Ascending aorta (tissue), 2 donors: ENCODE measurements around the gene CENPP. TPM values are rescaled to one million over a fixed set of nuclear protein-coding genes. Genes with fewer than 3 reads are reported as not detected.

Experiments used
- DNase-seq, 2 donors: peaks; one replicate each; pipeline ENCODE4 v3.0.0-alpha.2; 2019; ENCODE audit warnings: low spot score in 2 of 2
- H3K27ac ChIP-seq, 2 donors: fragments of 200-600 bp; sonication (generic); one replicate each; pipeline ENCODE4 v1.5.1; 2016 to 2017; ENCODE audit warnings: mild to moderate bottlenecking in 1 of 2
- H3K27me3 ChIP-seq: fragments of 200-600 bp; sonication (generic); one replicate; pipeline ENCODE4 v1.5.1; 2017
- H3K36me3 ChIP-seq, 2 donors: fragments of 200-600 bp; sonication (generic); one replicate each; pipeline ENCODE4 v1.5.1; 2016
- H3K4me1 ChIP-seq, 2 donors: fragments of 200-600 bp; sonication (generic); one replicate each; pipeline ENCODE4 v1.5.1; 2016 to 2017; ENCODE audit warnings: mild to moderate bottlenecking in 1 of 2
- H3K4me3 ChIP-seq, 2 donors: fragments of 200-600 bp; sonication (generic); one replicate each; pipeline ENCODE4 v1.5.1; 2016 to 2017; ENCODE audit warnings: mild to moderate bottlenecking in 1 of 2
- H3K9me3 ChIP-seq, 2 donors: fragments of 200-600 bp; sonication (generic); one replicate each; pipeline ENCODE4 v1.5.1; 2016
- intact Hi-C: fragments of 100-400 bp; cut with DNase I; formaldehyde crosslinking; loops from one replicate; pipeline ENCODE4 v1.15.1; 2023
- total RNA-seq: library from RNA; depleted of rRNA; stranded (reverse); fragments of >200 nt; gene quantifications from one replicate; pipeline ENCODE4 v1.1.0, GENCODE V29; 2016
- TF ChIP-seq, protein P1 (sequence below), 3 experiments: fragments of 200-600 bp in 2 of 3; fragments of 450-650 bp in 1 of 3; sonication (generic) in 2 of 3; IDR thresholded peaks; one replicate each; pipeline ENCODE4 v1.5.1; 2016 to 2019; ENCODE audit warnings: antibody characterized with exemption in 3 of 3, mild to moderate bottlenecking in 1 of 3, moderate library complexity in 1 of 3

The CENPP gene
- total RNA-seq, 1 donor from 2014 or later = 0.43 TPM

DNA sequence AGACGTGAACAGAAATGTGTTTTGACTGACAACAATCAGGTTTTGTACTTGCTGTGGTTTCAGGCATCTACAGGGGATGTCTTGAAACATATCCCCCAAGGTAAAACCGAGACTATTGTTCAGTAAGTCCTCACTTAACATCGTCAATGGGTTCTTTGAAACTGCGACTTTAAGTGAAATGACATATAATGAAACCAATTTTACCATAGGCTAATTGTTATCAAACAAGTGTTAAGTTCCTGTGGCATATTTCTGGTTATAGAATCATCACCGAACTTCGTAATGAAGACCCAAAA, 114.9 kb downstream of the CENPP start:
- intact Hi-C loops = loop anchor here (5.0 kb wide), 1 partner anchor 192 kb away; no protein-coding TSS in a partner anchor
- DNase-seq = no peak
- H3K27ac ChIP-seq = no peak overlapping the region
- H3K9me3 ChIP-seq = no peaks in the 10 kb centered on the region
- H3K4me1 ChIP-seq = peaks cover 0 to 14% of the 10 kb centered on the region in 2 donors
- no peaks in the 10 kb centered on the region for H3K36me3 ChIP-seq
- TF ChIP-seq, protein P1, sequence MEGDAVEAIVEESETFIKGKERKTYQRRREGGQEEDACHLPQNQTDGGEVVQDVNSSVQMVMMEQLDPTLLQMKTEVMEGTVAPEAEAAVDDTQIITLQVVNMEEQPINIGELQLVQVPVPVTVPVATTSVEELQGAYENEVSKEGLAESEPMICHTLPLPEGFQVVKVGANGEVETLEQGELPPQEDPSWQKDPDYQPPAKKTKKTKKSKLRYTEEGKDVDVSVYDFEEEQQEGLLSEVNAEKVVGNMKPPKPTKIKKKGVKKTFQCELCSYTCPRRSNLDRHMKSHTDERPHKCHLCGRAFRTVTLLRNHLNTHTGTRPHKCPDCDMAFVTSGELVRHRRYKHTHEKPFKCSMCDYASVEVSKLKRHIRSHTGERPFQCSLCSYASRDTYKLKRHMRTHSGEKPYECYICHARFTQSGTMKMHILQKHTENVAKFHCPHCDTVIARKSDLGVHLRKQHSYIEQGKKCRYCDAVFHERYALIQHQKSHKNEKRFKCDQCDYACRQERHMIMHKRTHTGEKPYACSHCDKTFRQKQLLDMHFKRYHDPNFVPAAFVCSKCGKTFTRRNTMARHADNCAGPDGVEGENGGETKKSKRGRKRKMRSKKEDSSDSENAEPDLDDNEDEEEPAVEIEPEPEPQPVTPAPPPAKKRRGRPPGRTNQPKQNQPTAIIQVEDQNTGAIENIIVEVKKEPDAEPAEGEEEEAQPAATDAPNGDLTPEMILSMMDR (IDR thresholded peaks at IDR 0.05) = no peak
- no peaks in the 10 kb centered on the region for H3K27me3 ChIP-seq
- no peak overlapping the region for H3K4me3 ChIP-seq

DNA sequence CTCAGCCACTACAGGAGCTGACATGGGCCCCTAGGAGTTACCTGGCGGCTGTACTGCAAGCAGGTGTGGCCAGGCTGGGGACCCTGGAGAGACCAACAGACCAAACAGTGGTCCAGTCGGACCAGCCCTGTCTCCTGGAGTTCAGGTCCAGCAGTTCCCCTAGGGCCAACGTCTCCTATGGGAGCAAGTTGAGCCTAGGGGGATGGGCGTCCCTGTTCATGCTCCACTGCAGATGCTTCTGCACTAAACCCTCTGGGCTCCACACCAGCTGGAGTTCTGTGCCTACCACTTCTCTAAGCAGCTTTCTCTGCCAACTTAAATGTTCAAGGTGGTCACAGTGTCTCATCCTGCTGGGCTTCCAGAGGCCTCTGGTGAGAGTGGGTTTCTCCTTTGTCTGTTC, 119.1 kb downstream of the CENPP start:
- H3K4me3 ChIP-seq = no peak overlapping the region
- intact Hi-C loops = loop anchor here (5.0 kb wide), 1 partner anchor 187 kb away; no protein-coding TSS in a partner anchor
- DNase-seq = no peak
- TF ChIP-seq, protein P1 (IDR thresholded peaks at IDR 0.05) = no peak
- H3K27ac ChIP-seq = no peak overlapping the region
- no peaks in the 10 kb centered on the region for H3K27me3 ChIP-seq
- no peaks in the 10 kb centered on the region for H3K36me3 ChIP-seq
- peaks cover 0 to 10% of the 10 kb centered on the region in 2 donors for H3K4me1 ChIP-seq
- no peaks in the 10 kb centered on the region for H3K9me3 ChIP-seq

DNA sequence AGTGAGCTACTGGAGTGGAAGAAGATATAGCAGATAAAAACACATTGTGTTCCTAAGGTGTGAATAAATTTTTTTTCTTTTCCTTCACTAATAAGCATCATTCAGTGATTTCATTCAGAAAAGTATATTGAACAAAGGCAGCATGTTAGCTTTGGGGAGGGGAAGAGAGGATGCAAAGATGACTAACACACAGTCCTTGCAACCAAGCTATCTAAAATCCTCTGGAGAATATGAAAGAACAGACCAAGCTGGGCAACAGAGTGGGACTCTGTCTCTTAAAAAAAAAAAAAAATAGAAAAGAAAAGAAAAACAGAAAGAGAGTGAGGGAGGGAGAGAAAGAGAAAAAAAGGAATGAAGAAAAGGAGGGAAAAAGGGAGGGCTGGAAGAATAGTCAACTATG, 120.8 kb downstream of the CENPP start:
- Histone ChIP-seq H3K4me3 (no peak overlapping the region), H3K27ac (no peak overlapping the region), H3K4me1 (peaks cover 0 to 6% of the 10 kb centered on the region in 2 donors), H3K27me3 (no peaks in the 10 kb centered on the region), H3K36me3 (no peaks in the 10 kb centered on the region), H3K9me3 (no peaks in the 10 kb centered on the region)
- no peak for DNase-seq
- TF ChIP-seq, protein P1 (IDR thresholded peaks at IDR 0.05) = no peak
- intact Hi-C loops = no loop called here

DNA sequence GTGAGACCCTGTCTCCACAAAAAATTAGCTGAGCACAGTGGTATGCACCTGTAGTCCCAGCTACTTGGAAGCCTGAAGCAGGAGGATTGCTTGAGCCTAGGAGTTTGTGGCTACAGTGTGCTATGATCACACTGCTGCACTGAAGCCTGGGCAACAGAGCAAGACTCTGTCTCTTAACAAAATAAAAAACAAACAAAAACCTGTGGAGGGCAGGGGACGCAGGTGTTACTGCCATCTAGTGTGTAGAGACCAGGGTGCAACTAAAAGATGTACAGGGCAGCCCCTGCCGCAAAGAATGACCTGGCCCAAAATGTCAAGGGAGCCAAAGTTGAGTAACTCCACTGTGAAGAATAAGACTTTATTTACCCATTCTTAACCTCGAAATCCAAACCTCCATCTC, 129.5 kb downstream of the CENPP start:
- Histone ChIP-seq H3K4me3 (no peak overlapping the region), H3K9me3 (no peaks in the 10 kb centered on the region), H3K27ac (no peak overlapping the region), H3K36me3 (peaks cover 0 to 6% of the 10 kb centered on the region in 2 donors), H3K4me1 (no peaks in the 10 kb centered on the region), H3K27me3 (no peaks in the 10 kb centered on the region)
- intact Hi-C loops = no loop called here
- no peak for DNase-seq
- TF ChIP-seq, protein P1 (IDR thresholded peaks at IDR 0.05) = no peak

DNA sequence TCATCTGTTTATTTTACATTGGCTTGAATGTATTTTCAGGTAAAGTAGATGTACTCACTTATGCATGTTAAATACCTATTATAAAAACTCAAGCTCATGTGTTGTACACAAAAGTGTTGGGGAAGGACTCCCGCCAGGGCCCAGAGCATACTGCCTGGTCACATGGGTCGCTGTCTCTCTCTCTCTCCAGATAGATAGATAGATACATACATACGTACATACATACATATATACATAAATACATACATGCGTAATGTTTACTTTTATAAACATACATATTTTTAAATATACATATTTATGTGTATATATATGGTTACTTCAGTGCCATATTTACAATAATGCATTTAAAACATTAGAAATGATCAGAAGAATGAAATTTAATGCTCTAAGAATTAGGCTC, 131.8 kb downstream of the CENPP start:
- Histone ChIP-seq H3K4me1 (peaks cover 0 to 3% of the 10 kb centered on the region in 2 donors), H3K36me3 (peaks cover 0 to 6% of the 10 kb centered on the region in 2 donors), H3K27me3 (no peaks in the 10 kb centered on the region), H3K9me3 (no peaks in the 10 kb centered on the region), H3K4me3 (no peak overlapping the region), H3K27ac (no peak overlapping the region)
- intact Hi-C loops = no loop called here
- TF ChIP-seq, protein P1 (IDR thresholded peaks at IDR 0.05) = no peak
- DNase-seq = no peak

DNA sequence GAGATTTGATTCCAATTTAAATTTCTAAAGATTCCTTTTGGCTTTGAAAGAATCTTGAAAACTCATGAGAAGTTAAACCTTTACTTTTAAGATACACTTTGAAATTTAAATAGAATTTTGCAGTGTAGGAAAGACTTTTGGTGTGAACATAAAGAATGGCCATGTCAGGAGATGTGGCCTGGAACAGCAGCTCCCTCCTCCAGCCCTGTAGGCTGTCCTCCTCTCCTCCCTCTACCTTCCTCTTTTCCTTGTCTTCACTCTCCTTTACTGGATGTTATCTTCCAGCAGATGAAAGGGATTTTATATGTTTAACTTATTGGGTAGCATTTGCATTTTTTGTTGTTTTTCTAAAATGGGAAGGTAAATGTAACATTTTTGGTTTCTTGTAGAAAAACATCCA, 137.6 kb downstream of the CENPP start:
- TF ChIP-seq, protein P1 (IDR thresholded peaks at IDR 0.05) = no peak
- no peaks in the 10 kb centered on the region for H3K9me3 ChIP-seq
- intact Hi-C loops = loop anchor here (5.0 kb wide), 1 partner anchor 66 kb away; no protein-coding TSS in a partner anchor

More for the DNA sequence above, 137.6 kb downstream of the CENPP start:
- Histone ChIP-seq H3K4me3 (no peak overlapping the region), H3K27me3 (no peaks in the 10 kb centered on the region), H3K4me1 (peaks cover 3 to 22% of the 10 kb centered on the region in 2 donors), H3K36me3 (peaks cover 0 to 20% of the 10 kb centered on the region in 2 donors), H3K27ac (peak overlapping the region; percentile 94 to 95)
- DNase-seq = no peak
